ENCODE data around the gene ACTR6. TPM values are rescaled to one million over a fixed set of nuclear protein-coding genes. Genes with fewer than 3 reads are reported as not detected.

Gene ACTR6
- total and polyA plus RNA-seq, 2 donors (not counting 3 experiments of a cell fraction or from before 2014, with no cell fraction given), result 7.5 to 23.2 TPM

GRCh38 chr12:100219328-100220109, 18.9 kb downstream of the ACTR6 start:
- H3K36me3 ChIP-seq (ENCODE audit: control insufficient read depth in 2 of 2, extremely low read depth in 1 of 2, insufficient read depth in 2 of 2, low read length in 2 of 2), result peaks cover 0 to 5% of the 10 kb centered on the region in 2 experiments
- no peaks in the 10 kb centered on the region for H4K20me1 ChIP-seq (replicated peaks; ENCODE audit: control insufficient read depth, extremely low read depth, insufficient read depth, low read length)
- ChIA-PET POLR2A (no interaction called here), CTCF (no interaction called here)
- no peaks in the 10 kb centered on the region for H3K4me1 ChIP-seq (ENCODE audit: control insufficient read depth, extremely low read depth, insufficient read depth, low read length)
- intact Hi-C loops (cut with micrococcal nuclease), result no loop called here
- H3K9ac ChIP-seq (replicated peaks; ENCODE audit: extremely low read depth, insufficient read depth, low read length), result no peak overlapping the region
- H3K9me1 ChIP-seq (replicated peaks; ENCODE audit: control insufficient read depth, extremely low read depth, insufficient read depth, low read length), result no peaks in the 10 kb centered on the region
- DNase-seq (ENCODE audit: low read depth, low spot score) (no peak), FAIRE-seq (no peak)
- dilution Hi-C loops (cut with MboI; ENCODE audit: extremely low pct_ligation_motif_present, low sequenced_read_pairs), result no loop called here
- no peak for TF ChIP-seq MAX (IDR thresholded peaks at IDR 0.05; ENCODE audit: insufficient read depth, insufficient read length)
- no peak for TF ChIP-seq MYC (IDR thresholded peaks at IDR 0.05; ENCODE audit: low read depth, low read length)
- no peak for TF ChIP-seq JUN (IDR thresholded peaks at IDR 0.05; ENCODE audit: borderline replicate concordance, insufficient read depth, insufficient read length, low read depth)
- no peak for TF ChIP-seq POLR2A (IDR thresholded peaks at IDR 0.05; ENCODE audit: low read depth, low read length)
- no peak for TF ChIP-seq FOS (IDR thresholded peaks at IDR 0.05; ENCODE audit: borderline replicate concordance, insufficient read depth, low read length)
- no peak for TF ChIP-seq EZH2 (IDR thresholded peaks at IDR 0.05; ENCODE audit: borderline replicate concordance, low read depth, low read length, severe bottlenecking)
- no peak for TF ChIP-seq GATA2 (IDR thresholded peaks at IDR 0.05; ENCODE audit: insufficient read depth, insufficient read length, low read depth, low read length)
- no peak for TF ChIP-seq POLR2AphosphoS5 (IDR thresholded peaks at IDR 0.05; ENCODE audit: insufficient read depth, low read depth, low read length)
- no peak for TF ChIP-seq CTCF (IDR thresholded peaks at IDR 0.05; ENCODE audit: extremely low read depth in 1 of 2, insufficient read depth in 1 of 2, low read depth in 1 of 2, low read length in 2 of 2)
- H3K27ac ChIP-seq (ENCODE audit: insufficient read depth, low read depth, low read length), result no peak overlapping the region
- no peak overlapping the region for H3K4me2 ChIP-seq (ENCODE audit: insufficient read depth, low read length)
- no peaks in the 10 kb centered on the region for H3K9me3 ChIP-seq (replicated peaks; ENCODE audit: control insufficient read depth, insufficient read depth, low read length)
- no peaks in the 10 kb centered on the region for H3K79me2 ChIP-seq (ENCODE audit: control insufficient read depth, insufficient read depth, low read length)
- H3K4me3 ChIP-seq (replicated peaks in 1 of 3; ENCODE audit: insufficient read depth in 1 of 3, low read depth in 1 of 3, low read length in 3 of 3), result no peak overlapping the region
- BruUV-seq (replicated peaks), result no TSS peak
- no peak overlapping the region for H2AFZ ChIP-seq (ENCODE audit: low read depth, low read length)
- no peaks in the 10 kb centered on the region for H3K27me3 ChIP-seq (ENCODE audit: control insufficient read depth in 2 of 2, insufficient read depth in 2 of 2, low read length in 2 of 2)

All from endothelial cell of umbilical vein (primary cell).